Lung (tissue), 12 donors: ENCODE data around the gene MYH16. TPM values are rescaled to one million over a fixed set of nuclear protein-coding genes. Genes with fewer than 3 reads are reported as not detected.

Experiments
- ATAC-seq: fragments of 200-7000 bp; cut with Tn5 transposase; one replicate; pipeline ENCODE4 v1.9.1; 2020; ENCODE audit warnings: moderate number of reproducible peaks; ENCODE audit not compliant: insufficient read depth, low FRiP score
- DNase-seq, 3 donors: peaks; one replicate each; pipeline ENCODE4 v3.0.0-alpha.2; 2013 to 2017
- H3K27ac ChIP-seq, 2 donors: one replicate each; pipeline ENCODE4 v1.5.1; 2013; ENCODE audit warnings: mild to moderate bottlenecking in 2 of 2, moderate library complexity in 2 of 2, control low read depth in 1 of 2, inconsistent platforms in 1 of 2, low read depth in 1 of 2, low read length in 1 of 2
- H3K27me3 ChIP-seq, 3 donors: one replicate each; pipeline ENCODE4 v1.5.1; 2013; ENCODE audit warnings: low read length in 2 of 3; ENCODE audit not compliant: control insufficient read depth in 3 of 3, insufficient read depth in 3 of 3
- H3K36me3 ChIP-seq, 4 donors: one replicate each; pipeline ENCODE4 v1.5.1; 2013; ENCODE audit warnings: low read length in 4 of 4, mild to moderate bottlenecking in 1 of 4, moderate library complexity in 1 of 4; ENCODE audit not compliant: control insufficient read depth in 4 of 4, insufficient read depth in 4 of 4
- H3K4me1 ChIP-seq, 5 donors: one replicate each; pipeline ENCODE4 v1.5.1; 2013; ENCODE audit warnings: low read length in 5 of 5, mild to moderate bottlenecking in 2 of 5, moderate library complexity in 1 of 5; ENCODE audit not compliant: control insufficient read depth in 5 of 5, insufficient read depth in 5 of 5
- H3K4me3 ChIP-seq: one replicate; pipeline ENCODE4 v1.5.1; 2013; ENCODE audit warnings: mild to moderate bottlenecking, control low read depth, moderate library complexity
- H3K9ac ChIP-seq, 2 donors: one replicate each; pipeline ENCODE4 v1.5.1; 2013; ENCODE audit warnings: low read length in 2 of 2, control low read depth in 1 of 2; ENCODE audit not compliant: insufficient read depth in 1 of 2
- H3K9me3 ChIP-seq, 4 donors: one replicate each; pipeline ENCODE4 v1.5.1; 2013; ENCODE audit warnings: low read length in 3 of 4, mild to moderate bottlenecking in 1 of 4, moderate library complexity in 1 of 4; ENCODE audit not compliant: control insufficient read depth in 4 of 4, insufficient read depth in 3 of 4
- CTCF ChIP-seq: IDR thresholded peaks from 2 replicates; pipeline ENCODE4 v1.5.1; 2012; ENCODE audit warnings: mild to moderate bottlenecking; ENCODE audit errors: control extremely low read depth, extremely low read depth
- WGBS, 2 donors: extraction: QIAGEN DNeasy Blood & Tissue Kit; methylation state at CpG; one replicate each; pipeline ENCODE4 v1.1.7; 2013; 5-methylcytosine and 5-hydroxymethylcytosine counted together
- polyA plus RNA-seq, 2 donors: library from polyadenylated mRNA; stranded (reverse); fragments of 200-250 nt; gene quantifications; one replicate each; pipeline ENCODE4 v1.2.1, GENCODE V29; 2013
- total RNA-seq, 2 donors: library from RNA; depleted of rRNA in 1 of 2; stranded (reverse); fragments of >200 nt in 1 of 2; gene quantifications; one replicate each; pipeline ENCODE4 v1.2.1, GENCODE V29; 2014 to 2021
- donor health status: control.
- donor health status: control.
- donor health status: Bipolar disorder and iron deficiency.
- donor health status: healthy.
- donor health status: DM: yes; HTN: yes; CAD: no.

Gene MYH16
- total and polyA plus RNA-seq, 4 donors, result 0.04 to 0.07 TPM; not detected in 2

- Histone ChIP-seq H3K4me3 (no peak overlapping the region), H3K36me3 (no peaks in the 10 kb centered on the region), H3K27ac (no peak overlapping the region), H3K4me1 (peaks cover 0 to 1% (median 0%) of the 10 kb centered on the region in 5 donors), H3K9me3 (no peaks in the 10 kb centered on the region), H3K9ac (no peak overlapping the region), H3K27me3 (no peaks in the 10 kb centered on the region)
- 59% methylated on average over 4 of the region's 4 CpGs for WGBS, 2 donors
- TF ChIP-seq CTCF, result no peak
- DNase-seq (no peak), ATAC-seq (no peak)
Measured at GRCh38 chr7:99255463-99255862, 17.2 kb upstream of the MYH16 start.

GRCh38 chr7:99257065-99257464, 15.6 kb upstream of the MYH16 start:
- ATAC-seq (no peak), DNase-seq (no peak)
- 89 to 91% methylated on average over 10 of the region's 10 CpGs for WGBS, 2 donors
- Histone ChIP-seq H3K36me3 (no peaks in the 10 kb centered on the region), H3K4me1 (peaks cover 0 to 1% (median 0%) of the 10 kb centered on the region in 5 donors), H3K27me3 (no peaks in the 10 kb centered on the region), H3K9me3 (no peaks in the 10 kb centered on the region), H3K4me3 (no peak overlapping the region), H3K27ac (no peak overlapping the region), H3K9ac (no peak overlapping the region)
- TF ChIP-seq CTCF, result no peak

GRCh38 chr7:99257675-99258074, 15.0 kb upstream of the MYH16 start:
- Histone ChIP-seq H3K36me3 (no peaks in the 10 kb centered on the region), H3K9me3 (no peaks in the 10 kb centered on the region), H3K9ac (no peak overlapping the region), H3K4me3 (no peak overlapping the region), H3K27ac (no peak overlapping the region), H3K4me1 (peaks cover 0 to 1% (median 0%) of the 10 kb centered on the region in 5 donors), H3K27me3 (no peaks in the 10 kb centered on the region)
- ATAC-seq (no peak), DNase-seq (no peak)
- 95% methylated on average over 7 of the region's 7 CpGs for WGBS, 2 donors
- no peak for TF ChIP-seq CTCF

- Histone ChIP-seq H3K27me3 (no peaks in the 10 kb centered on the region), H3K9me3 (no peaks in the 10 kb centered on the region), H3K9ac (no peak overlapping the region), H3K36me3 (no peaks in the 10 kb centered on the region), H3K4me3 (no peak overlapping the region), H3K4me1 (peaks cover 0 to 1% (median 0%) of the 10 kb centered on the region in 5 donors), H3K27ac (no peak overlapping the region)
- no peak for DNase-seq
- 82 to 92% methylated on average over 2 of the region's 2 CpGs for WGBS, 2 donors
- ATAC-seq, result no peak
- no peak for TF ChIP-seq CTCF
Measured at GRCh38 chr7:99258501-99258900, 14.1 kb upstream of the MYH16 start.
